Panc1 (cell line): ENCODE data around the gene NRAS. TPM values are rescaled to one million over a fixed set of nuclear protein-coding genes. Genes with fewer than 3 reads are reported as not detected.

ENCODE experiments used
- ATAC-seq: fragments of 200-7000 bp; cut with Tn5 transposase; 2 replicates; pipeline ENCODE4 v1.9.1; 2020; ENCODE audit warnings: mild to moderate bottlenecking, moderate library complexity
- BruUV-seq: library from RNA; stranded (reverse); fragments of 400-500 nt; replicated peaks from 2 replicates; lab custom pipeline; 2021; lab: Mats Ljungman, UMichigan
- CTCF ChIA-PET: fragments of 300-600 bp; sonication (Branson Sonifier 250); formaldehyde crosslinking; loops from one replicate; lab custom pipeline; 2022; ENCODE audit warnings: antibody characterized with exemption; lab: Charles Lee
- POLR2A ChIA-PET: fragments of 300-600 bp; sonication (Branson Sonifier 250); formaldehyde crosslinking; loops from one replicate; lab custom pipeline; 2022; ENCODE audit warnings: antibody characterized with exemption; lab: Charles Lee
- DNase-seq: peaks from one replicate; pipeline ENCODE4 v3.0.0-alpha.2; 2010; ENCODE audit warnings: low read depth, low spot score
- H3K27ac ChIP-seq: 2 replicates; pipeline ENCODE4 v1.5.1; 2011; ENCODE audit warnings: mild to moderate bottlenecking, low read length, inconsistent platforms
- H3K27me3 ChIP-seq: fragments of 200-500 bp; sonication (Bioruptor generic); 2 replicates; pipeline ENCODE4 v1.6.0; 2014; ENCODE audit warnings: low read length, inconsistent platforms; ENCODE audit not compliant: control insufficient read depth, insufficient read depth
- H3K36me3 ChIP-seq: fragments of 200-500 bp; sonication (Bioruptor generic); 2 replicates; pipeline ENCODE4 v1.5.1; 2014; ENCODE audit warnings: inconsistent platforms, mild to moderate bottlenecking, low read length, moderate library complexity; ENCODE audit not compliant: control insufficient read depth, insufficient read depth
- H3K4me1 ChIP-seq: 2 replicates; pipeline ENCODE4 v1.5.1; 2011; ENCODE audit warnings: inconsistent platforms, mild to moderate bottlenecking, low read length, moderate library complexity; ENCODE audit not compliant: control insufficient read depth, insufficient read depth
- H3K4me3 ChIP-seq, 2 experiments: 2 replicates each; pipeline ENCODE4 v1.5.1; 2011 to 2012; ENCODE audit warnings: low read depth in 2 of 2, low read length in 2 of 2, mild to moderate bottlenecking in 2 of 2, inconsistent platforms in 1 of 2, moderate library complexity in 1 of 2
- H3K9me3 ChIP-seq: fragments of 200-500 bp; sonication (Bioruptor generic); 2 replicates; pipeline ENCODE4 v1.5.1; 2014; ENCODE audit warnings: low read depth, mild to moderate bottlenecking, inconsistent platforms, low read length, moderate library complexity; ENCODE audit not compliant: control insufficient read depth, insufficient read depth
- CTCF ChIP-seq: fragments of 450-650 bp; IDR thresholded peaks from 2 replicates; pipeline ENCODE4 v1.5.1; 2017; ENCODE audit warnings: mild to moderate bottlenecking
- POLR2AphosphoS5 ChIP-seq: IDR thresholded peaks from 2 replicates; pipeline ENCODE4 v1.6.1; 2012; ENCODE audit warnings: mild to moderate bottlenecking, low read depth, low read length, moderate library complexity
- REST ChIP-seq, 2 experiments: IDR thresholded peaks; 2 replicates each; pipeline ENCODE4 v1.6.1; 2011 to 2012; ENCODE audit warnings: low read depth in 2 of 2, control low read depth in 1 of 2, low read length in 1 of 2, mild to moderate bottlenecking in 1 of 2, moderate library complexity in 1 of 2; ENCODE audit not compliant: insufficient read depth in 1 of 2
- SIN3A ChIP-seq: IDR thresholded peaks from 2 replicates; pipeline ENCODE4 v1.6.1; 2012; ENCODE audit warnings: low read depth, mild to moderate bottlenecking, low read length, moderate library complexity, borderline replicate concordance; ENCODE audit not compliant: insufficient read depth
- TCF7L2 ChIP-seq: IDR thresholded peaks from 2 replicates; pipeline ENCODE4 v1.6.1; 2011; ENCODE audit warnings: mild to moderate bottlenecking, low read depth, low read length, inconsistent platforms
- in situ Hi-C: cut with HindIII; loops from 2 replicates; pipeline ENCODE4 v1.10.0; 2016; ENCODE audit warnings: low sequenced_read_pairs, low pct_unique_long_range_greater_than_20kb
- intact Hi-C: fragments of 100-400 bp; cut with micrococcal nuclease; formaldehyde crosslinking; loops from one replicate; pipeline ENCODE4 v1.10.0; 2022; ENCODE audit not compliant: unreplicated experiment
- total RNA-seq: library from RNA; stranded (reverse); gene quantifications from one replicate; pipeline ENCODE4 v1.2.1, GENCODE V29; 2021; ENCODE audit not compliant: unreplicated experiment

The NRAS gene
- total RNA-seq, 1 experiment from 2014 or later: 50.2 TPM

GRCh38 chr1:114660238-114660637, 56.3 kb downstream of the NRAS start:
- DNase-seq (no peak), ATAC-seq (no peak)
- Histone ChIP-seq H3K36me3 (no peaks in the 10 kb centered on the region), H3K27me3 (no peaks in the 10 kb centered on the region), H3K9me3 (no peaks in the 10 kb centered on the region), H3K4me1 (no peaks in the 10 kb centered on the region), H3K4me3 (no peak overlapping the region), H3K27ac (no peak overlapping the region)
- intact Hi-C loops: no loop called here
- POLR2A ChIA-PET: no interaction called here
- no peak for TF ChIP-seq SIN3A
- no peak for TF ChIP-seq CTCF
- TF ChIP-seq TCF7L2: no peak
- TF ChIP-seq REST (IDR thresholded peaks at IDR 0.05; ENCODE audit: insufficient read depth in 1 of 2, low read depth in 2 of 2, low read length in 1 of 2): no peak
- no peak for TF ChIP-seq POLR2AphosphoS5
- CTCF ChIA-PET: interaction anchor here (1.0 kb wide), 1 partner anchor 313 kb away, joined by 3 read pairs; no protein-coding TSS in a partner anchor
- no TSS peak for BruUV-seq
- in situ Hi-C loops: no loop called here

Other genes with a start within 250 kb of the NRAS start
- gene TRIM33, start 205.6 kb downstream of the NRAS start, total RNA-seq: 22.2 TPM
- 23.5 TPM for gene BCAS2, start 135.2 kb downstream of the NRAS start, total RNA-seq
- gene DENND2C, start 46.7 kb downstream of the NRAS start, total RNA-seq: 1.1 TPM
- gene AMPD1, start 21.2 kb downstream of the NRAS start, total RNA-seq: not detected
- gene CSDE1, start 41.2 kb upstream of the NRAS start, total RNA-seq: 347 TPM
- gene SIKE1, start 63.9 kb upstream of the NRAS start, total RNA-seq: 29.7 TPM
- gene SYCP1, start 138.1 kb upstream of the NRAS start, total RNA-seq: not detected